ENCODE data around the gene CSF3.

The CSF3 gene

GRCh38 chr17:40025991-40026815 is 11.0 kb downstream of the CSF3 start:
- no peak for DNase-seq

GRCh38 chr17:40026816-40027613 is 11.8 kb downstream of the CSF3 start:
- DNase-seq = no peak

- DNase-seq = no peak
These were observed 12.4 kb downstream of the CSF3 start for GRCh38 chr17:40027614-40028012.

GRCh38 chr17:40028595-40028994 is 13.4 kb downstream of the CSF3 start:
- no peak for DNase-seq

- DNase-seq = no peak
These were observed 16.5 kb downstream of the CSF3 start for GRCh38 chr17:40031706-40032105.

GRCh38 chr17:40032322-40033320 is 17.4 kb downstream of the CSF3 start:
- no peak for DNase-seq

- DNase-seq = no peak
These were observed 18.1 kb downstream of the CSF3 start for GRCh38 chr17:40033339-40033738.

GRCh38 chr17:40034426-40035161 is 19.4 kb downstream of the CSF3 start:
- no peak for DNase-seq

GRCh38 chr17:40035162-40035559 is 19.9 kb downstream of the CSF3 start:
- DNase-seq = no peak

GRCh38 chr17:40038882-40039513 is 23.8 kb downstream of the CSF3 start:
- DNase-seq = no peak

- DNase-seq = no peak
These were observed 26.0 kb downstream of the CSF3 start for GRCh38 chr17:40041196-40041595.

- no peak for DNase-seq
These were observed 41.3 kb downstream of the CSF3 start for GRCh38 chr17:40056379-40057015.

- DNase-seq = no peak
These were observed 43.0 kb downstream of the CSF3 start for GRCh38 chr17:40058186-40058784.

- DNase-seq = no peak
These were observed 43.6 kb downstream of the CSF3 start for GRCh38 chr17:40058865-40059264.

- DNase-seq = no peak
These were observed 44.7 kb downstream of the CSF3 start for GRCh38 chr17:40059729-40060475.

GRCh38 chr17:40060887-40061608 is 45.8 kb downstream of the CSF3 start:
- DNase-seq = no peak

- DNase-seq = no peak
These were observed 46.4 kb downstream of the CSF3 start for GRCh38 chr17:40061609-40062038.

- DNase-seq = no peak
These were observed 47.3 kb downstream of the CSF3 start, which contains the start of gene THRA for GRCh38 chr17:40062329-40063186. THRA (plus strand) TSS chr17:40062965; CDS start chr17:40074489, 11,524 bp downstream.
